Subcutaneous adipose tissue (tissue), 4 donors: ENCODE measurements around the gene TUBGCP5. TPM values are rescaled to one million over a fixed set of nuclear protein-coding genes. Genes with fewer than 3 reads are reported as not detected.

Experiments used
- CTCF ChIP-seq: fragments of 450-650 bp; IDR thresholded peaks from one replicate; pipeline ENCODE4 v1.5.1; 2016; ENCODE audit warnings: low read depth, mild to moderate bottlenecking, control low read depth, antibody characterized with exemption, moderate library complexity
- total RNA-seq, 4 donors: library from RNA; depleted of rRNA; stranded (reverse); fragments of >200 nt; gene quantifications; one replicate each; pipeline ENCODE4 v1.1.0, GENCODE V29; 2016

TUBGCP5 gene
- total RNA-seq, 4 donors from 2014 or later = 17.7 to 30.7 (median 27.0) TPM

- TF ChIP-seq CTCF = no peak
Observed at GRCh38 chr15:22978691-22979237, 60.6 kb downstream of the TUBGCP5 start.

DNA sequence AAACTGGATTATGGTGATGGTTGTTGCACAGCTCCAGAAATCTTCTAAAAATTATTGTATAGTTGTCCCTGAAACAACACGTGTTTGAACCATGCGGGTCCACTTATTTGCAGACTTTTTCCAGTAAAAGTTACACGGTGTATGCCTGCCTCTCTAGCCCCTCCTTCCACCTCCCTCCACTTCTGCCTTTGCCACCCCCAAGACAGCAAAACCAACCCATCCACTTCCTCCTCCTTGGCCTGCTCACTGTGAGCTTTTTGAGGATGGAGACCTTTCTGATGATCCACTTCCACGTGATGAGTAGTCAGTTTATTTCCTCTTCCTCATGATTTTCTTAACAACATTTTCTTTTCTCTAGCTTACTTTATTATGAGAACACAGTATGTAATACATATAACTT, 64.6 kb downstream of the TUBGCP5 start:
- TF ChIP-seq CTCF = no peak

DNA sequence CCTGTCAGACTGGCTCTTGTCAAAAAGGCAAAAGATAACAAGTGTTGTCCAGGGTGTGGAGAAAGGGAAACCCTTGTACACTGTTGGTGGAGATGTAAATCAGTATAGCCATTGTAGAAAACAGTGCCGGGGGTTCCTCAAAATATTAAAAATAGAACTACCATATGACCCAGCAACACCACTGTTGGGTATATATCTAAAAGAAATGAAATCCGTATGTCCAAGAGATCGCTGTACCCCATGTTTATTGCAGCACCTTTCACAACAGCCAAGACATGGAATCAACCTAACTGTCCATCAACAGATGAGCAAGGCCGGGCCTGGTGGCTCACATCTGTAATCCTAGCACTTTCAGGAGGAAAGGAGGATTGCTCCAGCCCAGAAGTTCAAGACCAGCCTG, 65.4 kb downstream of the TUBGCP5 start:
- TF ChIP-seq CTCF = no peak

DNA sequence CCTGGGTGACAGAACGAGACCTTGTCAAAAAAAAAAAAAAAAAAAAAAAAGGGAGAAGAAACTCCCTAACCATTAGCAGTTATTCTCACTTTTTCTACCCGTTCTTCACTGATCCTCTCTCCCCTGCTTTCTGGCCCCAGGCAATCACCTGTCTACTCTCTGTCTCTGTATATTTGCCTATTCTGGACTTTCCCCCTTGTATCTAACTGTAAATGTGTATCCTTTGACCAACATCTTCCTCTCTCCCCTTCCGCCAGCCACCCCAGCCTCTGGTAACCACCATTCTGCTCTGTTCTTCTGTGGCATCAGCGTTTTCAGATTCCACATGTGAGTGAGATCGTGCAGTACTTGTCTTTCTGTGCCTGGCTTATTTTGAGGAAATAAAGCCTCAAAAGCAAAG, 66.1 kb downstream of the TUBGCP5 start:
- no peak for TF ChIP-seq CTCF

DNA sequence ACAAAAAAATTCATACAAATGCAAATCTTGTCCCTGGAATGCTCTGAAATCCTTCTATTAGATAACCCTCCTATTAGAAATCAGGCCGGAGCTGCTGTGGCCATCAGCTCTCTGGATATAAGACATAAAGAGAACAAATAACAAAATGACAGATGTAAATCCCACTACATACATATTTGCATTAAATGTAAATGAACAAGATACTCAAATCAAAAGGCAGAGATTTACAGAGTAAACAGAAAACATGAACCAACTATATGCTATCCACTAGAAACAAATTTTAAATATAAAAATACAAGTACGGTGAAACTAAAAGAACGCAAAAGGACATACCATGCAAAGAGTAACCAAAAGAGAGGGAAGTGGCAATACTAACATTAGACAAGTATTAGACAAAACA, 69.9 kb downstream of the TUBGCP5 start:
- no peak for TF ChIP-seq CTCF

DNA sequence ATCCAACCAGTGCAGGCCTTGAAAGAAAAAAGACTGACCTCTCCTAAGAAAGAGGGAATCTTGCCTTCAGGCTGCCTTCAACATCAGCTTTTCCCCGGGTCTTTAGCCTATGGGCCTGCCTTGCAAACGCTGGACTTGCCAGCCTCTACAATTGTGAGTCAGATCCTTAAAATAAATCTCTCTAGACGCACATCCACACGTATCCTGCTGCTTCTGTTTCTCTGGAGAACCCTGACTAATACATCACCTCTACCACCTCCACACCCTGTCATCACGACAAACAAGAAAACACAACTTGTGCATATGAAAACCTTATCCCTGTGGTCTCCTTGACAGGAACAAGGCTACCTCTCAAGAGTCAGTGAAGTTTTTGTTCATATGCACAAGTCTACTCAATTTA, 71.0 kb downstream of the TUBGCP5 start:
- TF ChIP-seq CTCF = no peak

GRCh38 chr15:22967084-22967770, 72.1 kb downstream of the TUBGCP5 start:
- no peak for TF ChIP-seq CTCF
